ENCODE measurements around the gene ZNF562.

- no peak for TF ChIP-seq CTCF (conservative IDR thresholded peaks at IDR 0.05 in 1 of 2, IDR thresholded peaks at IDR 0.05 in 1 of 2; ENCODE audit: extremely low read depth in 1 of 2, insufficient read depth in 1 of 2, low read depth in 1 of 2, low read length in 2 of 2)
- no peak for TF ChIP-seq EZH2 (IDR thresholded peaks at IDR 0.05; ENCODE audit: borderline replicate concordance, low read length)
Observed at GRCh38 chr19:9673912-9674662, 813 bp downstream of the ZNF562 start.
